Keratinocyte (primary cell): ENCODE measurements around the gene NUP160.

ENCODE experiments used
- EZH2 ChIP-seq: IDR thresholded peaks from one replicate; pipeline ENCODE4 v1.6.1; 2012; ENCODE audit warnings: inconsistent platforms, mild to moderate bottlenecking, low read length, moderate library complexity
- TF ChIP-seq, protein P1 (sequence below), 3 experiments: IDR thresholded peaks in 1 of 3; conservative IDR thresholded peaks in 1 of 3; optimal IDR thresholded peaks in 1 of 3; 2 replicates in 2 of 3; 3 replicates in 1 of 3; pipeline versions ENCODE3 to v1.5.1; 2011; ENCODE audit warnings: low read length in 3 of 3, mild to moderate bottlenecking in 3 of 3, moderate library complexity in 2 of 3, control low read depth in 1 of 3, inconsistent platforms in 1 of 3; ENCODE audit not compliant: insufficient read depth in 2 of 3; ENCODE audit errors: extremely low read depth in 1 of 3

DNA sequence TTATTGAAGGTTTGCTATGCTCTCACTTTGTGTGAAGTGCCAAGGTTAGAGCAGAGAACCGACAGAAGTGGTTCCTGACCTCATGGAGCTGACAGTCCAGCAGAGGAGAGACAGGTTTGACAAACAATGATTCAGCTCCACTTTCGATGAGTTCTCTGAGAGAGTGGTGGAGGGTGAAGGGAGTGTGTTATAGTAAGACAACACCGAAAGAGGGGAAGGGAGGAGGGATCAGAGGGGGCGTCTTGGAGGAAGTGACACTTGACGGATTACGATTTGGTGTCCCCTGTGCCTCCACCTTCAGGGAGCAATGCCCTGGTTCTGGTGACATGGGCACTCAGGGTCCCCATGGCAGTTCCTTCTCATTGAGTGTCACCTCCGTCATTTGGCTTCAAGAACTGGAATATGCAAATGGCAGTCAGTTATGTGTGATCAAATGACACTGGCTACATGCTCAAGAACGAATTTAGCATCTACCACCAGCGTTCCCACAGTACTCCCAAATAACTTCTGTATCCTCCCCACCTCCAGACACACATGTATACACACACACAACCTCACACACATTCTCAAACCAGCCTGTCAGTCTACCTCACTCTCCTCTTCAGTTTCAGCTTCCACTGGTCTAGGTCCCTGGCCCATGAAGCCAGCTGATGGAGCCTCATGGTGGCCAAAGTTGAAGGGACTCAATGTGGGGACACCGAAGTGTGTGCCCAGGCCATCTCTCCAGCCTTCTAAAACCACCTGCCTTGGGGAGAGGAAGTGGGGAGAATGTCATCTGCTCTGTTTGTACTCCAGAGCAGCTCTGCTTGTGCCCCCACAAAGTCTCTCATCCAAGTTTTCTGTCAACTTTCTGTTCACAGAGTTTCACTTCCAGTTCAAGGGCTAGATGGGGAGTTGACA lies 31.4 kb upstream of the NUP160 start:
- TF ChIP-seq, protein P1, sequence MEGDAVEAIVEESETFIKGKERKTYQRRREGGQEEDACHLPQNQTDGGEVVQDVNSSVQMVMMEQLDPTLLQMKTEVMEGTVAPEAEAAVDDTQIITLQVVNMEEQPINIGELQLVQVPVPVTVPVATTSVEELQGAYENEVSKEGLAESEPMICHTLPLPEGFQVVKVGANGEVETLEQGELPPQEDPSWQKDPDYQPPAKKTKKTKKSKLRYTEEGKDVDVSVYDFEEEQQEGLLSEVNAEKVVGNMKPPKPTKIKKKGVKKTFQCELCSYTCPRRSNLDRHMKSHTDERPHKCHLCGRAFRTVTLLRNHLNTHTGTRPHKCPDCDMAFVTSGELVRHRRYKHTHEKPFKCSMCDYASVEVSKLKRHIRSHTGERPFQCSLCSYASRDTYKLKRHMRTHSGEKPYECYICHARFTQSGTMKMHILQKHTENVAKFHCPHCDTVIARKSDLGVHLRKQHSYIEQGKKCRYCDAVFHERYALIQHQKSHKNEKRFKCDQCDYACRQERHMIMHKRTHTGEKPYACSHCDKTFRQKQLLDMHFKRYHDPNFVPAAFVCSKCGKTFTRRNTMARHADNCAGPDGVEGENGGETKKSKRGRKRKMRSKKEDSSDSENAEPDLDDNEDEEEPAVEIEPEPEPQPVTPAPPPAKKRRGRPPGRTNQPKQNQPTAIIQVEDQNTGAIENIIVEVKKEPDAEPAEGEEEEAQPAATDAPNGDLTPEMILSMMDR (optimal IDR thresholded peaks at IDR 0.05 in 1 of 3, IDR thresholded peaks at IDR 0.05 in 1 of 3, conservative IDR thresholded peaks at IDR 0.05 in 1 of 3; ENCODE audit: extremely low read depth in 1 of 3, insufficient read depth in 2 of 3, low read length in 3 of 3): no peak
- TF ChIP-seq EZH2: no peak
